ENCODE results near the gene ANO6.

DNA sequence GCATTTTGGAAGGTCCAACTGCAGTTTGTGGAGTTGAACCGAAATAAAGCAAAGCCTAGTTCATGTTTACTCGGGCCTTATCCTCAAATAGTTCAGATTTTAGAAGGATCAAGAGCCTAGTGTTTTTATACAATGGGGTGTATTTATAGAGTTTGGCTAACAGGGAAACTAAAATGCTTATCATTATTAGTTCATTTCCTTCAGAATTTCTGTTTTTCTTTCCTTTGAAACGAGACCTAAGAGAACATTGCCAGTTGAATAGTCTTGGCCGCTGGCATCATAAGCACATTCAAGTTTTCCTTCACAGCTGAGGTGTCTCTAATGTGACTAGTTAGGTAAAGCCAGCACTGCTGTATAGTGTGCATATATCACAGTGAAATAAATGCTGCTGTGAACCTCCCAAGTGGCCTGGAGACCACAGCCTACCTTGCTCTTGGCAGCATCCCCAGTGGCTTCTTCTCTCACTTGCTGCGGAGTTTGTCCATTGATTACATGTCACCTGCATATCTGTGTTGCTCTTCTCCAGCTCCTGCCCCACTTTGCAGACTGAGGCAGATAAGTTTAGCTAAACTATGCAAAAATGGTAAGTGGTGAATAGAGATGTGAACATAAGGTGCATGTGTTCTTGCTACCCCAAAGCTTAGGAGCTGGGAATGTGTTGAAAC is 88.8 kb downstream of the ANO6 start:
- TF ChIP-seq, protein P1, sequence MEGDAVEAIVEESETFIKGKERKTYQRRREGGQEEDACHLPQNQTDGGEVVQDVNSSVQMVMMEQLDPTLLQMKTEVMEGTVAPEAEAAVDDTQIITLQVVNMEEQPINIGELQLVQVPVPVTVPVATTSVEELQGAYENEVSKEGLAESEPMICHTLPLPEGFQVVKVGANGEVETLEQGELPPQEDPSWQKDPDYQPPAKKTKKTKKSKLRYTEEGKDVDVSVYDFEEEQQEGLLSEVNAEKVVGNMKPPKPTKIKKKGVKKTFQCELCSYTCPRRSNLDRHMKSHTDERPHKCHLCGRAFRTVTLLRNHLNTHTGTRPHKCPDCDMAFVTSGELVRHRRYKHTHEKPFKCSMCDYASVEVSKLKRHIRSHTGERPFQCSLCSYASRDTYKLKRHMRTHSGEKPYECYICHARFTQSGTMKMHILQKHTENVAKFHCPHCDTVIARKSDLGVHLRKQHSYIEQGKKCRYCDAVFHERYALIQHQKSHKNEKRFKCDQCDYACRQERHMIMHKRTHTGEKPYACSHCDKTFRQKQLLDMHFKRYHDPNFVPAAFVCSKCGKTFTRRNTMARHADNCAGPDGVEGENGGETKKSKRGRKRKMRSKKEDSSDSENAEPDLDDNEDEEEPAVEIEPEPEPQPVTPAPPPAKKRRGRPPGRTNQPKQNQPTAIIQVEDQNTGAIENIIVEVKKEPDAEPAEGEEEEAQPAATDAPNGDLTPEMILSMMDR (IDR thresholded peaks at IDR 0.05; ENCODE audit: low read depth, low read length), result no peak
- TF ChIP-seq, protein P2, sequence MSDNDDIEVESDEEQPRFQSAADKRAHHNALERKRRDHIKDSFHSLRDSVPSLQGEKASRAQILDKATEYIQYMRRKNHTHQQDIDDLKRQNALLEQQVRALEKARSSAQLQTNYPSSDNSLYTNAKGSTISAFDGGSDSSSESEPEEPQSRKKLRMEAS (IDR thresholded peaks at IDR 0.05; ENCODE audit: low read depth, low read length), result no peak
- TF ChIP-seq POLR2A (IDR thresholded peaks at IDR 0.05; ENCODE audit: extremely low read depth, insufficient read length) (no peak), MYC (IDR thresholded peaks at IDR 0.05; ENCODE audit: low read depth, low read length) (no peak)

All from NB4 (cell line).